Testis (tissue), 2 donors: ENCODE data around the gene MRPS14.

ENCODE experiments used
- POLR2A ChIP-seq: fragments of 450-650 bp; IDR thresholded peaks from one replicate; pipeline ENCODE4 v1.6.1; 2017; ENCODE audit warnings: antibody characterized with exemption, mild to moderate bottlenecking, moderate library complexity
- TF ChIP-seq, protein P1 (sequence below), 3 experiments: fragments of 450-650 bp in 2 of 3; fragments of 200-600 bp in 1 of 3; sonication (generic) in 1 of 3; IDR thresholded peaks; one replicate each; pipeline ENCODE4 v1.5.1; 2016 to 2019; ENCODE audit warnings: antibody characterized with exemption in 3 of 3, mild to moderate bottlenecking in 2 of 3, moderate library complexity in 1 of 3

DNA sequence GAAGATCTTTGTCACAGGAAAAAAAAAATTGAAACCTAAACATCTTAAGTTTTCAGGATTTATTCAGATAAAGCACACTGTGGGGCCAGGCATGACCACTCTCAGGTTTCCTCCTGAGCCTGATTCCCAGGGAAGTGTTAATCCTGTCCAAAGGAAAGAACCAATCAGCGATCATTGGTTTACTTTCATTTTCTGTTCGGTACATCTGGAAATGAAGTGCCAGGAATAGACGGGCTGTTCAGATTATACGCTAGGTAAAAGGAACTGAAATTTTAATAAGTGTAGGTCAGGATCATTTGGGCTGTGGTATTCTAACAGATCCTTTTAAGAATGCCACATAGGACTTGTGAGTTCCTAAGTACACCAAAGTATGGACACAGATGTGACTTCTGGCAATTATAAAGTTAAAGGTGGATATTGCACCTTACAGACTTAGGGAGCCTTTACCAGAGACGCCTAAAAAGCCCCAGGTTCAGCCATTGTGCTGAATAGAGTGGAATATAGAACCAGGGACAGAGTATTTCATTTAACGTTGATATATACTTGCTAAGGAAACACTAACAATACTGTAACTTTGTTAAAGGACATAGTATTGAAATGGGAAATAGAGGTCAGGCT, 32.7 kb downstream of the MRPS14 start:
- TF ChIP-seq, protein P1, sequence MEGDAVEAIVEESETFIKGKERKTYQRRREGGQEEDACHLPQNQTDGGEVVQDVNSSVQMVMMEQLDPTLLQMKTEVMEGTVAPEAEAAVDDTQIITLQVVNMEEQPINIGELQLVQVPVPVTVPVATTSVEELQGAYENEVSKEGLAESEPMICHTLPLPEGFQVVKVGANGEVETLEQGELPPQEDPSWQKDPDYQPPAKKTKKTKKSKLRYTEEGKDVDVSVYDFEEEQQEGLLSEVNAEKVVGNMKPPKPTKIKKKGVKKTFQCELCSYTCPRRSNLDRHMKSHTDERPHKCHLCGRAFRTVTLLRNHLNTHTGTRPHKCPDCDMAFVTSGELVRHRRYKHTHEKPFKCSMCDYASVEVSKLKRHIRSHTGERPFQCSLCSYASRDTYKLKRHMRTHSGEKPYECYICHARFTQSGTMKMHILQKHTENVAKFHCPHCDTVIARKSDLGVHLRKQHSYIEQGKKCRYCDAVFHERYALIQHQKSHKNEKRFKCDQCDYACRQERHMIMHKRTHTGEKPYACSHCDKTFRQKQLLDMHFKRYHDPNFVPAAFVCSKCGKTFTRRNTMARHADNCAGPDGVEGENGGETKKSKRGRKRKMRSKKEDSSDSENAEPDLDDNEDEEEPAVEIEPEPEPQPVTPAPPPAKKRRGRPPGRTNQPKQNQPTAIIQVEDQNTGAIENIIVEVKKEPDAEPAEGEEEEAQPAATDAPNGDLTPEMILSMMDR (IDR thresholded peaks at IDR 0.05): no peak
- no peak for TF ChIP-seq POLR2A
